ENCODE measurements around the gene CCDC27. TPM values are rescaled to one million over a fixed set of nuclear protein-coding genes. Genes with fewer than 3 reads are reported as not detected.

The CCDC27 gene
- total RNA-seq, 6 donors from 2014 or later = not detected

- H3K36me3 ChIP-seq = peaks cover 9 to 56% (median 31%) of the 10 kb centered on the region in 4 donors
- WGBS, 2 donors = 86 to 87% methylated on average over 13 of the region's 13 CpGs
These were observed 16.6 kb upstream of the CCDC27 start for GRCh38 chr1:3735688-3736087.

DNA sequence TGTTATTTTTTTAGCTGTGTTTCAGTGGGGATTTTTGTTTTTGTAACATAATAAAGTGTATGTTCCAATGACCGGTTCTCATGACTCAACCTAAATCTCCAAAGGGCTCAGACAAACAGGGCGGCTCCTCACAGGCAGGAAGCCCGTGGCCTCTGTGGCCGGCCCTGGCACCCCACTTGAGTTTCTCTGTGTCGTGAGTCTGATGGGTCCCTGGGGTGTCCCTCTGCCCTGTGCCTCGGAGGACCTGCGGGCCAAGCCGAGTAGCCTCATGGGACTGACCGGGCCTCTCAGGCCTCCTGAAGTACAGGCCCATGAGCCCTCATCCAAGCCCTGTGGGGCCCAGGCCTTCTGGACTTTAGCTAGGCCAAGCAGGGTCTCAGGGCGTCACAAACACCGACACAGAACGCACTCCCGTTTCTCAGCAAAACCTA is 16.1 kb upstream of the CCDC27 start:
- DNase-seq (peak in 1 of 2 donors; percentile 62), ATAC-seq (ENCODE audit: low FRiP score in 2 of 2) (no peak)
- peaks cover 0 to 4% (median 0%) of the 10 kb centered on the region in 4 donors for H3K4me1 ChIP-seq
- TF ChIP-seq POLR2A (IDR thresholded peaks at IDR 0.05) = no peak
- TF ChIP-seq EP300 (IDR thresholded peaks at IDR 0.05) = no peak
- TF ChIP-seq, protein P1, sequence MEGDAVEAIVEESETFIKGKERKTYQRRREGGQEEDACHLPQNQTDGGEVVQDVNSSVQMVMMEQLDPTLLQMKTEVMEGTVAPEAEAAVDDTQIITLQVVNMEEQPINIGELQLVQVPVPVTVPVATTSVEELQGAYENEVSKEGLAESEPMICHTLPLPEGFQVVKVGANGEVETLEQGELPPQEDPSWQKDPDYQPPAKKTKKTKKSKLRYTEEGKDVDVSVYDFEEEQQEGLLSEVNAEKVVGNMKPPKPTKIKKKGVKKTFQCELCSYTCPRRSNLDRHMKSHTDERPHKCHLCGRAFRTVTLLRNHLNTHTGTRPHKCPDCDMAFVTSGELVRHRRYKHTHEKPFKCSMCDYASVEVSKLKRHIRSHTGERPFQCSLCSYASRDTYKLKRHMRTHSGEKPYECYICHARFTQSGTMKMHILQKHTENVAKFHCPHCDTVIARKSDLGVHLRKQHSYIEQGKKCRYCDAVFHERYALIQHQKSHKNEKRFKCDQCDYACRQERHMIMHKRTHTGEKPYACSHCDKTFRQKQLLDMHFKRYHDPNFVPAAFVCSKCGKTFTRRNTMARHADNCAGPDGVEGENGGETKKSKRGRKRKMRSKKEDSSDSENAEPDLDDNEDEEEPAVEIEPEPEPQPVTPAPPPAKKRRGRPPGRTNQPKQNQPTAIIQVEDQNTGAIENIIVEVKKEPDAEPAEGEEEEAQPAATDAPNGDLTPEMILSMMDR (IDR thresholded peaks at IDR 0.05) = no peak
- no peak for TF ChIP-seq POLR2AphosphoS5 (IDR thresholded peaks at IDR 0.05)
- no peak overlapping the region for H3K27ac ChIP-seq
- no peaks in the 10 kb centered on the region for H3K27me3 ChIP-seq
- H3K9me3 ChIP-seq = no peaks in the 10 kb centered on the region
- peaks cover 9 to 61% (median 32%) of the 10 kb centered on the region in 4 donors for H3K36me3 ChIP-seq
- no peak overlapping the region for H3K4me3 ChIP-seq
- WGBS, 2 donors = 83 to 88% methylated on average over 13 of the region's 13 CpGs

More at GRCh38 chr1:3735688-3736087, 16.6 kb upstream of the CCDC27 start:
- no peaks in the 10 kb centered on the region for H3K9me3 ChIP-seq
- ATAC-seq (ENCODE audit: low FRiP score in 2 of 2) = no peak
- H3K27me3 ChIP-seq = no peaks in the 10 kb centered on the region
- no peak overlapping the region for H3K4me3 ChIP-seq
- no peak overlapping the region for H3K27ac ChIP-seq
- TF ChIP-seq EP300 (IDR thresholded peaks at IDR 0.05) (no peak), POLR2A (IDR thresholded peaks at IDR 0.05) (no peak), POLR2AphosphoS5 (IDR thresholded peaks at IDR 0.05) (no peak)
- TF ChIP-seq, protein P1 (IDR thresholded peaks at IDR 0.05) = no peak
- DNase-seq = no peak
- peaks cover 0 to 4% (median 0%) of the 10 kb centered on the region in 4 donors for H3K4me1 ChIP-seq

- DNase-seq = no peak
- no peak for ATAC-seq (ENCODE audit: low FRiP score in 2 of 2)
- H3K27me3 ChIP-seq = no peaks in the 10 kb centered on the region
- peaks cover 0 to 4% (median 0%) of the 10 kb centered on the region in 4 donors for H3K4me1 ChIP-seq
- TF ChIP-seq POLR2A (IDR thresholded peaks at IDR 0.05) (no peak), POLR2AphosphoS5 (IDR thresholded peaks at IDR 0.05) (no peak), EP300 (IDR thresholded peaks at IDR 0.05) (no peak)
- TF ChIP-seq, protein P1 (IDR thresholded peaks at IDR 0.05) = no peak
- H3K36me3 ChIP-seq = peaks cover 9 to 66% (median 37%) of the 10 kb centered on the region in 4 donors
- WGBS, 2 donors = 85 to 89% methylated on average over 7 to 14 of the region's 14 CpGs
- H3K27ac ChIP-seq = no peak overlapping the region
- H3K4me3 ChIP-seq = no peak overlapping the region
- H3K9me3 ChIP-seq = no peaks in the 10 kb centered on the region
These were observed 15.5 kb upstream of the CCDC27 start for GRCh38 chr1:3736708-3737107.

DNA sequence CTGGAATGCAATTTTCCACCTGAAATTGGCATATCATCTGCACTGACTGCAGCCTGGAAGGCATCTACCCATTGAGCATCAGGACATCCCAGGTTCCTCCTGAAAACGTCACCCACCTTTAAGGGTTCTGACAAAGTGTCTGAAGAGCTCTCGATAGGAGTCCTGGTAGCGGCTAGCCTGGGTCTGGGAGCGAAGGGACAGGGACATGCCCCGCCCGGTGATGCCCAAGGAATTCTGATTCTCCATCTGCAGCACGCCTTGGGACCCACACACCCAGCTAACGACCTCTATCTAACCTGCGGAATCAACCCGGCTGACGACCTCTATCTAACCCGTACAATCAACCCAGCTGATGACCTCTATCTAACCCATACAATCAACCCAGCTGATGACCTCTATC is 13.3 kb upstream of the CCDC27 start:
- Histone ChIP-seq H3K4me3 (no peak overlapping the region), H3K27me3 (no peaks in the 10 kb centered on the region), H3K9me3 (no peaks in the 10 kb centered on the region), H3K4me1 (no peaks in the 10 kb centered on the region), H3K27ac (no peak overlapping the region), H3K36me3 (peaks cover 9 to 81% (median 47%) of the 10 kb centered on the region in 4 donors)
- DNase-seq = no peak
- TF ChIP-seq EP300 (IDR thresholded peaks at IDR 0.05) = no peak
- ATAC-seq (ENCODE audit: low FRiP score in 2 of 2) = no peak
- WGBS, 2 donors = 86 to 90% methylated on average over 7 to 12 of the region's 12 CpGs

GRCh38 chr1:3740042-3740441 is 12.2 kb upstream of the CCDC27 start:
- ATAC-seq (ENCODE audit: low FRiP score in 2 of 2) (no peak), DNase-seq (no peak)
- no peak for TF ChIP-seq EP300 (IDR thresholded peaks at IDR 0.05)
- no peak for TF ChIP-seq POLR2AphosphoS5 (IDR thresholded peaks at IDR 0.05)
- TF ChIP-seq POLR2A (IDR thresholded peaks at IDR 0.05) = no peak
- TF ChIP-seq, protein P1 (IDR thresholded peaks at IDR 0.05) = no peak
- Histone ChIP-seq H3K27me3 (no peaks in the 10 kb centered on the region), H3K27ac (no peak overlapping the region), H3K4me1 (peaks cover 0 to 6% (median 0%) of the 10 kb centered on the region in 4 donors), H3K4me3 (no peak overlapping the region), H3K36me3 (peaks cover 9 to 78% (median 44%) of the 10 kb centered on the region in 4 donors), H3K9me3 (no peaks in the 10 kb centered on the region)
- WGBS, 2 donors = 90 to 94% methylated on average over 9 of the region's 9 CpGs
